Measurements from ENCODE around the gene CACNG1. TPM values are rescaled to one million over a fixed set of nuclear protein-coding genes. Genes with fewer than 3 reads are reported as not detected.

CACNG1 gene
- total RNA-seq, 2 donors from 2014 or later, result not detected

- ATAC-seq (ENCODE audit: insufficient number of reproducible peaks, low FRiP score, low read depth), result no peak
- H3K4me3 ChIP-seq, result no peak overlapping the region
- no peaks in the 10 kb centered on the region for H3K9me3 ChIP-seq
- no peak overlapping the region for H3K27ac ChIP-seq
- H3K27me3 ChIP-seq (replicated peaks; ENCODE audit: insufficient read depth), result no peaks in the 10 kb centered on the region
- no peak for DNase-seq (ENCODE audit: low spot score)
- H3K4me1 ChIP-seq (ENCODE audit: control insufficient read depth in 1 of 2, low read depth in 2 of 2), result no peaks in the 10 kb centered on the region
- TF ChIP-seq, protein P1, sequence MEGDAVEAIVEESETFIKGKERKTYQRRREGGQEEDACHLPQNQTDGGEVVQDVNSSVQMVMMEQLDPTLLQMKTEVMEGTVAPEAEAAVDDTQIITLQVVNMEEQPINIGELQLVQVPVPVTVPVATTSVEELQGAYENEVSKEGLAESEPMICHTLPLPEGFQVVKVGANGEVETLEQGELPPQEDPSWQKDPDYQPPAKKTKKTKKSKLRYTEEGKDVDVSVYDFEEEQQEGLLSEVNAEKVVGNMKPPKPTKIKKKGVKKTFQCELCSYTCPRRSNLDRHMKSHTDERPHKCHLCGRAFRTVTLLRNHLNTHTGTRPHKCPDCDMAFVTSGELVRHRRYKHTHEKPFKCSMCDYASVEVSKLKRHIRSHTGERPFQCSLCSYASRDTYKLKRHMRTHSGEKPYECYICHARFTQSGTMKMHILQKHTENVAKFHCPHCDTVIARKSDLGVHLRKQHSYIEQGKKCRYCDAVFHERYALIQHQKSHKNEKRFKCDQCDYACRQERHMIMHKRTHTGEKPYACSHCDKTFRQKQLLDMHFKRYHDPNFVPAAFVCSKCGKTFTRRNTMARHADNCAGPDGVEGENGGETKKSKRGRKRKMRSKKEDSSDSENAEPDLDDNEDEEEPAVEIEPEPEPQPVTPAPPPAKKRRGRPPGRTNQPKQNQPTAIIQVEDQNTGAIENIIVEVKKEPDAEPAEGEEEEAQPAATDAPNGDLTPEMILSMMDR (IDR thresholded peaks at IDR 0.05), result no peak
- peaks cover 7% of the 10 kb centered on the region for H3K36me3 ChIP-seq
Measured at GRCh38 chr17:67079491-67079890, 35.1 kb downstream of the CACNG1 start.

GRCh38 chr17:67080804-67081203 is 36.5 kb downstream of the CACNG1 start:
- Histone ChIP-seq H3K4me3 (no peak overlapping the region), H3K9me3 (no peaks in the 10 kb centered on the region), H3K27me3 (replicated peaks; ENCODE audit: insufficient read depth) (no peaks in the 10 kb centered on the region), H3K36me3 (peaks cover 3% of the 10 kb centered on the region), H3K4me1 (ENCODE audit: control insufficient read depth in 1 of 2, low read depth in 2 of 2) (no peaks in the 10 kb centered on the region), H3K27ac (no peak overlapping the region)
- DNase-seq (ENCODE audit: low spot score), result no peak
- TF ChIP-seq, protein P1 (IDR thresholded peaks at IDR 0.05), result no peak
- ATAC-seq (ENCODE audit: insufficient number of reproducible peaks, low FRiP score, low read depth), result no peak

- Histone ChIP-seq H3K27ac (no peak overlapping the region), H3K9me3 (no peaks in the 10 kb centered on the region), H3K36me3 (peaks cover 3% of the 10 kb centered on the region), H3K27me3 (replicated peaks; ENCODE audit: insufficient read depth) (no peaks in the 10 kb centered on the region), H3K4me3 (no peak overlapping the region), H3K4me1 (ENCODE audit: control insufficient read depth in 1 of 2, low read depth in 2 of 2) (no peaks in the 10 kb centered on the region)
- ATAC-seq (ENCODE audit: insufficient number of reproducible peaks, low FRiP score, low read depth), result no peak
- TF ChIP-seq, protein P1 (IDR thresholded peaks at IDR 0.05), result no peak
- DNase-seq (ENCODE audit: low spot score), result no peak
Measured at GRCh38 chr17:67082107-67082506, 37.8 kb downstream of the CACNG1 start.

- H3K4me1 ChIP-seq (ENCODE audit: control insufficient read depth in 1 of 2, low read depth in 2 of 2), result no peaks in the 10 kb centered on the region
- H3K36me3 ChIP-seq, result no peaks in the 10 kb centered on the region
- DNase-seq (ENCODE audit: low spot score) (no peak), ATAC-seq (ENCODE audit: insufficient number of reproducible peaks, low FRiP score, low read depth) (no peak)
- H3K9me3 ChIP-seq, result no peaks in the 10 kb centered on the region
- H3K4me3 ChIP-seq, result no peak overlapping the region
- TF ChIP-seq, protein P1 (IDR thresholded peaks at IDR 0.05), result no peak
- no peaks in the 10 kb centered on the region for H3K27me3 ChIP-seq (replicated peaks; ENCODE audit: insufficient read depth)
- H3K27ac ChIP-seq, result no peak overlapping the region
Measured at GRCh38 chr17:67085406-67085805, 41.1 kb downstream of the CACNG1 start.

GRCh38 chr17:67088639-67089038 is 44.3 kb downstream of the CACNG1 start:
- no peaks in the 10 kb centered on the region for H3K36me3 ChIP-seq
- no peak for DNase-seq (ENCODE audit: low spot score)
- ATAC-seq (ENCODE audit: insufficient number of reproducible peaks, low FRiP score, low read depth), result no peak
- TF ChIP-seq, protein P1 (IDR thresholded peaks at IDR 0.05), result no peak
- no peaks in the 10 kb centered on the region for H3K9me3 ChIP-seq
- H3K27me3 ChIP-seq (replicated peaks; ENCODE audit: insufficient read depth), result no peaks in the 10 kb centered on the region
- H3K27ac ChIP-seq, result no peak overlapping the region
- no peaks in the 10 kb centered on the region for H3K4me1 ChIP-seq (ENCODE audit: control insufficient read depth in 1 of 2, low read depth in 2 of 2)
- H3K4me3 ChIP-seq, result no peak overlapping the region
